HCT116 (cell line): ENCODE results near the gene HTR3B. TPM values are rescaled to one million over a fixed set of nuclear protein-coding genes. Genes with fewer than 3 reads are reported as not detected.
"Not testable (repeated sequence)": the region's sequence is repeated elsewhere in the genome, so short reads cannot be mapped to it uniquely, and the experiment has no call there.

Source experiments
- ATAC-seq: fragments of 200-7000 bp; cut with Tn5 transposase; 2 replicates; pipeline ENCODE4 v1.9.1; 2020; ENCODE audit warnings: mild to moderate bottlenecking, moderate library complexity
- BruUV-seq: library from RNA; stranded (reverse); fragments of 400-500 nt; replicated peaks from 2 replicates; lab custom pipeline; 2021; lab: Mats Ljungman, UMichigan
- CTCF ChIA-PET: fragments of 300-600 bp; sonication (Branson Sonifier 250); formaldehyde crosslinking; loops from one replicate; lab custom pipeline; 2021; ENCODE audit warnings: antibody characterized with exemption; lab: Charles Lee
- POLR2A ChIA-PET: fragments of 300-600, 350-600 bp; sonication (Branson Sonifier 250); formaldehyde crosslinking; loops from one replicate; lab custom pipeline; 2021; ENCODE audit warnings: antibody characterized with exemption; lab: Charles Lee
- RAD21 ChIA-PET, 2 experiments: fragments of 300-600 bp; sonication (Branson Sonifier 250); formaldehyde crosslinking; loops; one replicate each; lab custom pipeline; 2023; ENCODE audit warnings: low total read pairs in 2 of 2; ENCODE audit not compliant: uncharacterized antibody in 2 of 2, unreplicated experiment in 2 of 2, low non-redundant PET in 1 of 2; lab: Charles Lee
- DNase-seq: peaks from one replicate; pipeline ENCODE4 v3.0.0-alpha.2; 2010; ENCODE audit warnings: low read depth, low spot score
- H2AFZ ChIP-seq: fragments of 200-600 bp; shearing (Covaris generic), sonication (generic); 2 replicates; pipeline ENCODE4 v1.6.1; 2017; ENCODE audit warnings: low read depth, mixed run types, mixed read lengths, antibody characterized with exemption, low read length; ENCODE audit not compliant: poor library complexity, severe bottlenecking
- H3K27ac ChIP-seq: 2 replicates; pipeline ENCODE4 v1.5.1; 2012; ENCODE audit warnings: low read depth, low read length
- H3K27me3 ChIP-seq: fragments of 200-600 bp; sonication (generic); 2 replicates; pipeline ENCODE4 v1.6.1; 2016; ENCODE audit warnings: mixed run types, low read length, mixed read lengths; ENCODE audit not compliant: insufficient read depth
- H3K36me3 ChIP-seq, 2 experiments: fragments of 200-500 bp in 1 of 2; fragments of 200-600 bp in 1 of 2; sonication (Bioruptor generic) in 1 of 2; sonication (generic) in 1 of 2; 2 replicates each; pipeline versions ENCODE4 v1.5.1 to v1.6.1; 2014 to 2016; ENCODE audit warnings: low read length in 2 of 2, inconsistent platforms in 1 of 2, mixed read lengths in 1 of 2, mixed run types in 1 of 2; ENCODE audit not compliant: insufficient read depth in 2 of 2, control insufficient read depth in 1 of 2
- H3K4me1 ChIP-seq, 2 experiments: fragments of 200-600 bp in 1 of 2; sonication (generic) in 1 of 2; 2 replicates each; pipeline versions ENCODE4 v1.5.1 to v1.6.1; 2012 to 2017; ENCODE audit warnings: low read length in 2 of 2, inconsistent platforms in 1 of 2, mild to moderate bottlenecking in 1 of 2, mixed read lengths in 1 of 2, mixed run types in 1 of 2, moderate library complexity in 1 of 2; ENCODE audit not compliant: insufficient read depth in 2 of 2, control insufficient read depth in 1 of 2
- H3K4me2 ChIP-seq: fragments of 200-600 bp; sonication (generic); 2 replicates; pipeline ENCODE4 v1.6.1; 2017; ENCODE audit warnings: mixed run types, low read length, mixed read lengths
- H3K4me3 ChIP-seq, 2 experiments: fragments of 200-600 bp in 1 of 2; sonication (generic) in 1 of 2; replicated peaks in 1 of 2; 2 replicates each; pipeline ENCODE4 v1.5.1; 2011 to 2016; ENCODE audit warnings: low read length in 2 of 2, control low read depth in 1 of 2, low read depth in 1 of 2, mild to moderate bottlenecking in 1 of 2, mixed read lengths in 1 of 2, mixed run types in 1 of 2
- H3K79me2 ChIP-seq: fragments of 200-600 bp; sonication (generic); 2 replicates; pipeline ENCODE4 v1.6.1; 2017; ENCODE audit warnings: mild to moderate bottlenecking, mixed run types, low read length, moderate library complexity, mixed read lengths; ENCODE audit not compliant: insufficient read depth
- H3K9ac ChIP-seq: fragments of 200-600 bp; sonication (generic); 2 replicates; pipeline ENCODE4 v1.6.1; 2016; ENCODE audit warnings: low read length, mixed read lengths
- H3K9me2 ChIP-seq: fragments of 200-600 bp; sonication (generic), shearing (Covaris generic); 2 replicates; pipeline ENCODE4 v1.6.1; 2017; ENCODE audit warnings: mixed run types, mild to moderate bottlenecking, moderate library complexity; ENCODE audit not compliant: insufficient read depth
- H3K9me3 ChIP-seq, 2 experiments: fragments of 200-500 bp in 1 of 2; fragments of 200-600 bp in 1 of 2; sonication (Bioruptor generic) in 1 of 2; sonication (generic) in 1 of 2; 2 replicates each; pipeline ENCODE4 v1.6.1; 2014 to 2017; ENCODE audit warnings: low read length in 2 of 2, mixed read lengths in 2 of 2, inconsistent platforms in 1 of 2, low read depth in 1 of 2, mild to moderate bottlenecking in 1 of 2, mixed run types in 1 of 2, moderate library complexity in 1 of 2; ENCODE audit not compliant: control insufficient read depth in 1 of 2, insufficient read depth in 1 of 2
- H4K20me1 ChIP-seq: fragments of 200-600 bp; sonication (generic), shearing (Covaris generic); 2 replicates; pipeline ENCODE4 v1.6.1; 2017; ENCODE audit warnings: mixed run types, mild to moderate bottlenecking, moderate library complexity; ENCODE audit not compliant: insufficient read depth
- CBX3 ChIP-seq: IDR thresholded peaks from 2 replicates; pipeline ENCODE4 v1.6.1; 2012; ENCODE audit warnings: low read depth
- EGR1 ChIP-seq: IDR thresholded peaks from 2 replicates; pipeline ENCODE4 v1.6.1; 2012; ENCODE audit warnings: low read depth
- EZH2phosphoT487 ChIP-seq: fragments of 200-600 bp; IDR thresholded peaks from 2 replicates; pipeline ENCODE4 v1.6.1; 2018; ENCODE audit warnings: antibody characterized with exemption, borderline replicate concordance
- JUND ChIP-seq: IDR thresholded peaks from 2 replicates; pipeline ENCODE4 v1.6.1; 2012
- MAX ChIP-seq: IDR thresholded peaks from 2 replicates; pipeline ENCODE4 v1.6.1; 2012
- POLR2AphosphoS5 ChIP-seq: IDR thresholded peaks from 2 replicates; pipeline ENCODE4 v1.6.1; 2011; ENCODE audit warnings: mild to moderate bottlenecking, low read depth, low read length, moderate library complexity
- RAD21 ChIP-seq: IDR thresholded peaks from 2 replicates; pipeline ENCODE4 v1.6.1; 2012; ENCODE audit warnings: low read depth, mild to moderate bottlenecking
- TCF7L2 ChIP-seq: IDR thresholded peaks from 2 replicates; pipeline ENCODE4 v1.7.0; 2011; ENCODE audit warnings: borderline replicate concordance, inconsistent platforms; ENCODE audit not compliant: insufficient read depth, insufficient read length; ENCODE audit errors: extremely low read depth
- ZFX ChIP-seq: fragments of 450-650 bp; IDR thresholded peaks from 2 replicates; pipeline ENCODE4 v1.6.1; 2017
- ZNF274 ChIP-seq: fragments of 200-500 bp; sonication (Bioruptor generic); IDR thresholded peaks from 2 replicates; pipeline ENCODE4 v1.6.1; 2014; ENCODE audit warnings: mild to moderate bottlenecking, low read depth, low read length, inconsistent platforms
- intact Hi-C: fragments of 100-400 bp; cut with micrococcal nuclease; formaldehyde crosslinking; loops from 2 replicates; pipeline ENCODE4 v1.10.0; 2022
- total RNA-seq: library from RNA; stranded (reverse); gene quantifications from one replicate; pipeline ENCODE4 v1.2.1, GENCODE V29; 2021; ENCODE audit not compliant: unreplicated experiment
- TF ChIP-seq, protein P1 (sequence below): IDR thresholded peaks from 2 replicates; pipeline ENCODE4 v1.6.1; 2011; ENCODE audit warnings: mild to moderate bottlenecking, low read length, moderate library complexity; ENCODE audit not compliant: insufficient replicate concordance; ENCODE audit errors: extremely low read depth
- TF ChIP-seq, protein P2 (sequence below): IDR thresholded peaks from 2 replicates; pipeline ENCODE4 v1.6.1; 2012

HTR3B gene
- total RNA-seq, 1 experiment from 2014 or later, result not detected

- H2AFZ ChIP-seq, result no peak overlapping the region
- ChIA-PET CTCF (no interaction called here), RAD21 (no interaction called here), POLR2A (interaction anchor here (0.7 kb wide), 1 partner anchor 395 kb away, joined by 4 read pairs; no protein-coding TSS in a partner anchor)
- no peak overlapping the region for H3K4me3 ChIP-seq
- peaks cover 0 to 22% of the 10 kb centered on the region in 2 experiments; a peak in 3 of 4 replicates for H3K4me1 ChIP-seq
- H3K9ac ChIP-seq, result no peak overlapping the region
- H4K20me1 ChIP-seq, result no peaks in the 10 kb centered on the region
- H3K36me3 ChIP-seq, result no peaks in the 10 kb centered on the region
- no TSS peak for BruUV-seq
- H3K27me3 ChIP-seq, result no peaks in the 10 kb centered on the region
- H3K9me2 ChIP-seq, result no peaks in the 10 kb centered on the region
- no peaks in the 10 kb centered on the region for H3K9me3 ChIP-seq
- DNase-seq (no peak), ATAC-seq (no peak)
- no peak for TF ChIP-seq JUND
- intact Hi-C loops, result loop anchor here (10.0 kb wide), 1 partner anchor 563 kb away; the partner anchor contains the start of gene TTC12
- H3K79me2 ChIP-seq, result peaks cover 11% of the 10 kb centered on the region; the same call in 1 of the 2 replicates
- no peak overlapping the region for H3K4me2 ChIP-seq
- no peak overlapping the region for H3K27ac ChIP-seq
Observed at GRCh38 chr11:113877670-113878055, 26.9 kb upstream of the HTR3B start.

DNA sequence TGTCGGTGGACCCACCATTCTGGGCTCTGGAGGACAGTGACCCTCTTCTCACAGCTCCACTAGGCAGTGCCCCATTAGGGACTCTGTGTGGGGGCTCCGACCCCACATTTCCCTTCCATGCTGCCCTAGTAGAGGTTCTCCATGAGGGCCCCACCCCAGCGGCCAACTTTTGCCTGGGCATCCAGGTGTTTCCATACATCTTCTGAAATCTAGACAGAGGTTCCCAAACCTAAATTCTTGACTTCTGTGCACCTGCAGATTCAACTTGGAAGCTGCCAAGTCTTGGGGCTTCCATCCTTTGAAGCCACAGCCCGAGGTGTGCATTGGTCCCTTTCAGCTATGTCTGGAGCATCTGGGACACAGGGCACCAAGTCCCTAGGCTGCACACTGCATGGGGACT lies 25.1 kb upstream of the HTR3B start:
- H3K4me3 ChIP-seq, H4K20me1 ChIP-seq, BruUV-seq, RAD21 ChIA-PET, H2AFZ ChIP-seq, H3K9me3 ChIP-seq, H3K79me2 ChIP-seq, ATAC-seq, H3K27me3 ChIP-seq, H3K9me2 ChIP-seq, CTCF ChIA-PET, POLR2A ChIA-PET, H3K36me3 ChIP-seq, H3K27ac ChIP-seq, H3K9ac ChIP-seq, DNase-seq, H3K4me2 ChIP-seq: not testable (repeated sequence)
- H3K4me1 ChIP-seq, result peaks cover 0 to 12% of the 10 kb centered on the region in 2 experiments; a peak in 3 of 4 replicates
- intact Hi-C loops, result loop anchor here (10.0 kb wide), 1 partner anchor 565 kb away; the partner anchor contains the start of gene TTC12

DNA sequence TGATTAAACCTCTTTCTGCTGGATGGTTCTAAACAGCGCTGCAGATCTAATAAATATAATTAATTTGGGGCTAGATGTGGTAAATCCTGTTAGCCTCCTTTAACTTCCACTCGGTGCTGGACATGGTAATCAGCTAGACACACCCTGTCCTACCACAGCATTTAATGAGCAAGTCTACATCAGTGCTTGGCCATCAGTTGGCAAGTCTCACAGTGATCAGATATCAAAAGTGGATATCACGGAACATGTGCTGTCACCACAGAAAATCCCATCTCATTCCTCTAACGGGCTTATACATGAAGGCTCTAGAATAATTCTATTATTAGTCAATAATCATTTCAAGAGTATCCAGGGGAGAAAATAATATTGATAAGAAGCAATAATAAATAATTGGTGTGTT lies 23.6 kb upstream of the HTR3B start:
- ChIA-PET CTCF (no interaction called here), RAD21 (no interaction called here), POLR2A (no interaction called here)
- no peaks in the 10 kb centered on the region for H3K36me3 ChIP-seq
- no peaks in the 10 kb centered on the region for H3K79me2 ChIP-seq
- ATAC-seq (no peak), DNase-seq (no peak)
- intact Hi-C loops, result no loop called here
- no peak overlapping the region for H3K4me2 ChIP-seq
- no peak overlapping the region for H2AFZ ChIP-seq
- no peaks in the 10 kb centered on the region for H4K20me1 ChIP-seq
- no peaks in the 10 kb centered on the region for H3K9me2 ChIP-seq
- H3K27ac ChIP-seq, result no peak overlapping the region
- H3K9me3 ChIP-seq, result no peaks in the 10 kb centered on the region
- no peak overlapping the region for H3K9ac ChIP-seq
- no peaks in the 10 kb centered on the region for H3K27me3 ChIP-seq
- peaks cover 0 to 6% of the 10 kb centered on the region in 2 experiments; a peak in 3 of 4 replicates for H3K4me1 ChIP-seq
- no peak overlapping the region for H3K4me3 ChIP-seq
- BruUV-seq, result no TSS peak
- TF ChIP-seq POLR2AphosphoS5 (no peak), ZNF274 (no peak), EZH2phosphoT487 (no peak), EGR1 (no peak), JUND (no peak), MAX (no peak), TCF7L2 (no peak), RAD21 (no peak), ZFX (no peak), CBX3 (no peak)
- TF ChIP-seq, protein P1, sequence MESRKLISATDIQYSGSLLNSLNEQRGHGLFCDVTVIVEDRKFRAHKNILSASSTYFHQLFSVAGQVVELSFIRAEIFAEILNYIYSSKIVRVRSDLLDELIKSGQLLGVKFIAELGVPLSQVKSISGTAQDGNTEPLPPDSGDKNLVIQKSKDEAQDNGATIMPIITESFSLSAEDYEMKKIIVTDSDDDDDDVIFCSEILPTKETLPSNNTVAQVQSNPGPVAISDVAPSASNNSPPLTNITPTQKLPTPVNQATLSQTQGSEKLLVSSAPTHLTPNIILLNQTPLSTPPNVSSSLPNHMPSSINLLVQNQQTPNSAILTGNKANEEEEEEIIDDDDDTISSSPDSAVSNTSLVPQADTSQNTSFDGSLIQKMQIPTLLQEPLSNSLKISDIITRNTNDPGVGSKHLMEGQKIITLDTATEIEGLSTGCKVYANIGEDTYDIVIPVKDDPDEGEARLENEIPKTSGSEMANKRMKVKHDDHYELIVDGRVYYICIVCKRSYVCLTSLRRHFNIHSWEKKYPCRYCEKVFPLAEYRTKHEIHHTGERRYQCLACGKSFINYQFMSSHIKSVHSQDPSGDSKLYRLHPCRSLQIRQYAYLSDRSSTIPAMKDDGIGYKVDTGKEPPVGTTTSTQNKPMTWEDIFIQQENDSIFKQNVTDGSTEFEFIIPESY, result no peak
- TF ChIP-seq, protein P2, sequence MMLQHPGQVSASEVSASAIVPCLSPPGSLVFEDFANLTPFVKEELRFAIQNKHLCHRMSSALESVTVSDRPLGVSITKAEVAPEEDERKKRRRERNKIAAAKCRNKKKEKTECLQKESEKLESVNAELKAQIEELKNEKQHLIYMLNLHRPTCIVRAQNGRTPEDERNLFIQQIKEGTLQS, result no peak
